Activated CD4-positive, alpha-beta T cell treated with anti-CD3 and anti-CD28 coated beads, Interleukin-10, Interleukin-2, amounts not matched to agents 100 ng/mL and 50 ng/mL, durations not matched to agents 16 hours and 8 hours (primary cell): ENCODE data around the gene GAB2.

Experiments used
- DNase-seq: peaks from one replicate; pipeline ENCODE4 v3.0.0-alpha.2; 2020

The GAB2 gene

GRCh38 chr11:78397398-78397797, 20.2 kb downstream of the GAB2 start:
- peak; percentile 72 for DNase-seq

DNA sequence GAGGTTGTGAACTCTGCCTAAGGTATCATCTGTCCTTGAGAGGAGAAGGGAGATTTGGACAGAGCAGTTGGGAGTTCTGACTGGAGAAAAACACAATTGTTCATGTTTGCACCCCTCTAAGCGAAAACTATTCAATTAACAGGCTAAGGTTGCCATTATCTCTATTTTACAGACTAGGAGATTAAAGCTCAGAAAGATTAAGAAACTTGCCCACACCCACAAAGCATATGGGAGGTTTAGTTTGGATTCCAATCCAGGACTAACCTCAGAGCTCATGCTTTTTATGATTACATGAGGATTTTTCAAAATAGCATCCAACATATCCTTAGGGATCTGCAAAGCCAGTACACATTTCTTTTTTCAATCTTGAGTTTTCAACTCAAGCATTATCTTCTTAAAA, 22.0 kb downstream of the GAB2 start:
- DNase-seq, result no peak

DNA sequence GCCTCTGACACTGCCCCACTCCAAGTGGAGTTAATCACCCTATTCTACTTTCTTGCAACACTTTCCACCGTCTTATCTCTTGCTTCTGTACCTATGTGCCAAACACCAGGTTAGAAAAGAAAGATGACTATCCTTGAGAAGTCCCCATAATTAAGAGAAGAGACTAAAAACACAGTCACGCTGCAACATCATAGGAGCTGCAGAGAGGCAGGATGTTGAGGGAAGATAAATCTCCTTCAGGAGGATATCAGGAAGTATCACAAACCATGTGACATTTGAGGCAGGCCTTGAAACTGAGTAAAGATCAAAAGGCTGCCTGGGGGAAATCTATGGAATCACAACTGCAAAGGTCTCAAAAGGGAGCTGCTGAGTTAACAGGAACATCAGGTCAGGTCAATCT, 24.8 kb downstream of the GAB2 start:
- no peak for DNase-seq

GRCh38 chr11:78391424-78391823, 26.2 kb downstream of the GAB2 start:
- no peak for DNase-seq

DNA sequence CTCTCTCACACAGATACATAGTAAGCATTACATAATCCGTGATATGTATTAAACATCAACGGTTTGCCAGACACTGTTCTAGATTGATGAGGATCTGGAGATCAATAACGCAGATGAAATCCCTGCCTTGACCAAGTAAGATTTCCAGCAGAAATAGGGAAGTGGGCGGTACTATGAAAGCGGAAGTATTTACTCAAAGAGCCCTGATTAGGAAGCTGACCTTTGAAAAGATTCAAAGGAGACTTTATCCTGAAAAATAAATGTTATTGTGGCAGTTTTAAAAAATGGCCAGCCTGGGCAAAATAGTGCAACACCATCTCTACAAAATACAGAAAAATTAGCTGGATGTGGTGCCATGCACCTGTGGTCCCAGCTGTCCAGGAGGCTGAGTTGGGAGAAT, 26.8 kb downstream of the GAB2 start:
- DNase-seq, result no peak

GRCh38 chr11:78386215-78386941, 31.2 kb downstream of the GAB2 start:
- DNase-seq, result no peak

- DNase-seq, result no peak
Observed at GRCh38 chr11:78385205-78385604, 32.4 kb downstream of the GAB2 start.

DNA sequence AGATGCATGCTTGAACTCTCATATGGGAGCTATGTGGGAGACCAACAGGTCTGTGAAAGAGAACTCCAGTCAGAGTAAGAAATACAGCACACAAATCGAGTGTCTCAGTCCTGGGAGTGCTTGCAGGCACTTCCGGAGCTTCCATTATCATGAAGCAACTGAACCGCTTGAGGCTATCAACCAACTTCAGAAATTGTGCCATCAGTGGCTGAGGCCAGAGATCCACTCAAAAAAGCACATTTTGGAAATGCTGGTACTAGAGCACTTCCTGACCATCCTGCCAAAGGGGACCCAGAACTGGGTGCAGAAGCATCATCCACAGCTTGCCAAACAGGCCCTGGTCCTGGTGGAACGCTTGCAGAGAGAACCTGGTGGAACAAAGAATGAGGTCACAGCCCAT, 33.4 kb downstream of the GAB2 start:
- DNase-seq, result no peak

- DNase-seq, result no peak
Observed at GRCh38 chr11:78381865-78382264, 35.8 kb downstream of the GAB2 start.

- DNase-seq, result no peak
Observed at GRCh38 chr11:78380615-78381051, 37.0 kb downstream of the GAB2 start.

DNA sequence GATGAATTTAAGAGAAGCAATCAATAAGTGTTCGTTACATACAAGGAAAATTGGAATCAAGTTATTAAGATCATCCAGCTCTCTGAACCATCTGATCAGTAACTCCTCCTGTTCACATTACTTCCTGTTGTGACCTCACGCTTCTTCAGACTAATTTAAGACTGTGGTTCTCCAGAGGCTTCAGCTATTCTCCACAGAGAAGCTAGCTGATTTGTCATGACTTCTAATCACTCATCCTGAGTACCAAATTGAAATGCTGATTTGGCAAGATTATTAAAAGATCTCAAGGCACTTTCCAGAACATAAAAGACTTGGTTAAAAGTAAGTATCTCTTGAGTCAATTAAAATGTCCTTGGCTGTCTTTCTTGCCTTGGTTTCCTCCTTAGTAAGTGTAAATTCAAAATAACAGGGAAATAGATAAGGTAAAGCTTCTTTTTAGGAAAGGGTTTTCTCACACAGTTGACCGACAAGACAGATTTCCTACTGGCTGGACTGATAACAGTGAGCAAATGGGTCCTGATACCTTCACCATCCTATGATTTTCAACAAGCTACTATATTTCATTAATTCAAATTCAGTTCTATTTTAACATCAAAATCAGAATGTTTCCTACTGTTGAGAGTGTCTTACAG, 38.5 kb downstream of the GAB2 start:
- DNase-seq, result no peak

- no peak for DNase-seq
Observed at GRCh38 chr11:78377625-78378418, 39.8 kb downstream of the GAB2 start.

- no peak for DNase-seq
Observed at GRCh38 chr11:78376858-78377257, 40.8 kb downstream of the GAB2 start.

GRCh38 chr11:78374917-78375316, 42.7 kb downstream of the GAB2 start:
- DNase-seq, result no peak

DNA sequence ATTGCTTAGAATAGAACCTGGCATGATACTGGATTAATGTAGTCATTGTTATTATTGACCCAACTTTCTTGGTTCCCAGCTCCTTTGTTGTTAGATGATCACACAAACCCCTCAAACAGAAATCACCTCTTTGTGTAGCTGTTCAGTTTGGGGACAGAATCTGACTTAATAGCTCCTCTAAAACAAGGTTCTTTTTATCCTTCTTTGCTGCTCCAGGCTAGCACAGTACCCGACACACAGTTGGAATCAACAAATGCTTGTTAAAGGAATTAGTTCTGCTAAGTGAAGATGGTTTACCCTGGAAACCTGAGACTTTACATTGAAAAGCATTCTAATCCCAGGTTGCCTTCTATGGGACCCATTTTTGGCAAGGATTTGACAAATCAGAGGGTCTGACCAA, 43.9 kb downstream of the GAB2 start:
- no peak for DNase-seq

- no peak for DNase-seq
Observed at GRCh38 chr11:78372114-78372768, 45.4 kb downstream of the GAB2 start.

- DNase-seq, result no peak
Observed at GRCh38 chr11:78371221-78371891, 46.3 kb downstream of the GAB2 start.

GRCh38 chr11:78370406-78371172, 47.0 kb downstream of the GAB2 start:
- no peak for DNase-seq

GRCh38 chr11:78365381-78365792, 52.2 kb downstream of the GAB2 start:
- DNase-seq, result no peak

- DNase-seq, result no peak
Observed at GRCh38 chr11:78364128-78364751, 53.4 kb downstream of the GAB2 start.

- no peak for DNase-seq
Observed at GRCh38 chr11:78363024-78363619, 54.5 kb downstream of the GAB2 start.
